Measurements from ENCODE around the gene ANKRD13D. TPM values are rescaled to one million over a fixed set of nuclear protein-coding genes. Genes with fewer than 3 reads are reported as not detected.

The ANKRD13D gene
- total RNA-seq, 4 donors from 2014 or later: 7.4 to 63.7 (median 22.5) TPM

DNA sequence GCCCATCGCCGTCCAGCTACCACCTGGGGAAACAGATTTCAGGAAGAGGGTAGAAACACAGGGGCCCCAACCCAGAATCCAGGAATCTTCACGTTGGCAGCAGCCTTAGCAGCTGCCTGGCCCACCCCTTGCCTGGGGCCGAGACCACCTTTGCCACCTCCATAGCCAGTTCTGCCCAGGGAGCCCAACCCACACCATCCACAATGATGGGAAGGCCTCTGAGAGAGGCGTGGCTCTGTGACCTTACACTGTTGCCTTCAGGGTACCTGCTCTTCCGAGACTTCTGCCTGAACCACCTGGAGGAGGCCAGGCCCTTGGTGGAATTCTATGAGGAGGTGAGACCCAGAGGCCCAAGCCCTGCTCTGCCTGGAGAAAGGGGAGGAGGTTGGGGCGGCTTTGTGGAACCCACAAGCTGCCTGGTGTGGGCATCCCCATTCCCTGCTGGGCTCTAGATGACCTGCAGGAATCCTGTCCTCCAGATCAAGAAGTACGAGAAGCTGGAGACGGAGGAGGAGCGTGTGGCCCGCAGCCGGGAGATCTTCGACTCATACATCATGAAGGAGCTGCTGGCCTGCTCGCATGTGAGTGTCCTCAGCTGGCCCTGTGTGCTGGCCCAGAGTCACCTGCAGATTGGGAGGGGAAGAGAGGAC, 10.0 kb upstream of the ANKRD13D start:
- intact Hi-C loops (cut with DNase I; ENCODE audit: low total_unique reads): no loop called here
- TF ChIP-seq, protein P1, sequence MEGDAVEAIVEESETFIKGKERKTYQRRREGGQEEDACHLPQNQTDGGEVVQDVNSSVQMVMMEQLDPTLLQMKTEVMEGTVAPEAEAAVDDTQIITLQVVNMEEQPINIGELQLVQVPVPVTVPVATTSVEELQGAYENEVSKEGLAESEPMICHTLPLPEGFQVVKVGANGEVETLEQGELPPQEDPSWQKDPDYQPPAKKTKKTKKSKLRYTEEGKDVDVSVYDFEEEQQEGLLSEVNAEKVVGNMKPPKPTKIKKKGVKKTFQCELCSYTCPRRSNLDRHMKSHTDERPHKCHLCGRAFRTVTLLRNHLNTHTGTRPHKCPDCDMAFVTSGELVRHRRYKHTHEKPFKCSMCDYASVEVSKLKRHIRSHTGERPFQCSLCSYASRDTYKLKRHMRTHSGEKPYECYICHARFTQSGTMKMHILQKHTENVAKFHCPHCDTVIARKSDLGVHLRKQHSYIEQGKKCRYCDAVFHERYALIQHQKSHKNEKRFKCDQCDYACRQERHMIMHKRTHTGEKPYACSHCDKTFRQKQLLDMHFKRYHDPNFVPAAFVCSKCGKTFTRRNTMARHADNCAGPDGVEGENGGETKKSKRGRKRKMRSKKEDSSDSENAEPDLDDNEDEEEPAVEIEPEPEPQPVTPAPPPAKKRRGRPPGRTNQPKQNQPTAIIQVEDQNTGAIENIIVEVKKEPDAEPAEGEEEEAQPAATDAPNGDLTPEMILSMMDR (IDR thresholded peaks at IDR 0.05): no peak
- no peak for TF ChIP-seq POLR2A (IDR thresholded peaks at IDR 0.05)
- no peaks in the 10 kb centered on the region for H3K36me3 ChIP-seq
- H3K4me1 ChIP-seq: peaks cover 0 to 31% of the 10 kb centered on the region in 2 donors
- H3K27me3 ChIP-seq: no peaks in the 10 kb centered on the region
- DNase-seq: no peak
- no peaks in the 10 kb centered on the region for H3K9me3 ChIP-seq
- peak overlapping the region in 1 of 2 donors; percentile 88 for H3K27ac ChIP-seq
- H3K4me3 ChIP-seq: no peak overlapping the region

DNA sequence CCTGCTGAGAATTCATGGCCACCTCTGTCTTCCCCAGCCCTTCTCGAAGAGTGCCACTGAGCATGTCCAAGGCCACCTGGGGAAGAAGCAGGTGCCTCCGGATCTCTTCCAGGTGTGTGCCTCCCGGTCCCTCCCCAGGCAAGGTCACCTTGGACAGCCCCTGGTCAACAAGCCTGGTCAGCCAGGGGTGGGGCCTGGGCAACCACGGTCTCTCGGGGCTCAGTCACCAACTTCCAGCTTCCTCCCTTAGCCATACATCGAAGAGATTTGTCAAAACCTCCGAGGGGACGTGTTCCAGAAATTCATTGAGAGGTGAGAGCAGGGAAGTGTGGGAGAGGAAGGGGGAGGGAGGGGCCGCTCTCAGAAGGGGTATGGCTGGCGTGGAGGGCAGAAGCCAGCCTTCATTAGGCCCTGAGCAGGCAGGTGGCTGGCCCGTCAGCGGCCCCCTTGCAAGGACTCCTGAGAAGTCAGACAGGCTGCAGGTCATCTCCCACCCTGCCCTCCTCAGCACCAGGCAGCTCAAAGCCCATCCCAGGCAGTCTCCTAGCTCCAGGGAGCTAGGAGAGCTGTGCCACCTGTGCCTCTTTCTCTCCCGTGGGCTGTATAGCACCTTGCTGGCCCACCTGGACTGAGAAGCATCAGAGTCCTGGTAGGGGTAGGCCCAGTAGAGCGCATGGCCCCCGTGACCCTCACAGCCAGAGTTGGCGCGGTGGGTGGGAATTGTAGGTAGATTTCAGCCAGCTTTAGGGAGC, 9.3 kb upstream of the ANKRD13D start:
- H3K27me3 ChIP-seq: no peaks in the 10 kb centered on the region
- intact Hi-C loops (cut with DNase I; ENCODE audit: low total_unique reads): no loop called here

DNA sequence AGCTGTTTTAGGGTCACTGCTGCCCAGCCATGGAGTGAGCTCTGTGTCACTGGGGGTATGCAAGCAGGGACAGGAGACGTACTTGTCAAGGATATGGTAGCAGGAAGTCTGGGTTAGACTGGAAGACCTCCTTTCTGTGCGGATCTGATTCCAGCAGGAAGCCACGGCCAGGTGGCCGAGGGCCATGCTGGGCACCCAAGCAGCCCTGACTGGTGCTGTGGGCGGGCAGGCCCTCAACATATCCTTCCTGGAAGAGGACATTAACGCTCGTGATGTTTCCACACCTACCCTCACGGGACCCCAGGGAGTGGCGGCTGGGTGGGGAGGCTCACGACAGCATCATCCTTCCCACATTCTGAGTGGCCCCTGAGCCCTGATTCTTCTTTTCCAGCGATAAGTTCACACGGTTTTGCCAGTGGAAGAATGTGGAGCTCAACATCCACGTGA, 8.7 kb upstream of the ANKRD13D start:
- Histone ChIP-seq H3K4me1 (peaks cover 0 to 20% of the 10 kb centered on the region in 2 donors), H3K27me3 (no peaks in the 10 kb centered on the region), H3K27ac (peak overlapping the region in 1 of 2 donors; percentile 13), H3K4me3 (no peak overlapping the region), H3K36me3 (no peaks in the 10 kb centered on the region), H3K9me3 (no peaks in the 10 kb centered on the region)
- intact Hi-C loops (cut with DNase I; ENCODE audit: low total_unique reads): no loop called here
- TF ChIP-seq, protein P1 (IDR thresholded peaks at IDR 0.05): no peak
- TF ChIP-seq POLR2A (IDR thresholded peaks at IDR 0.05): no peak
- DNase-seq: no peak

More for the DNA sequence above, 9.3 kb upstream of the ANKRD13D start:
- H3K4me1 ChIP-seq: peaks cover 0 to 25% of the 10 kb centered on the region in 2 donors
- no peaks in the 10 kb centered on the region for H3K36me3 ChIP-seq
- no peak for TF ChIP-seq POLR2A (IDR thresholded peaks at IDR 0.05)
- TF ChIP-seq, protein P1 (IDR thresholded peaks at IDR 0.05): no peak
- no peak overlapping the region for H3K4me3 ChIP-seq
- H3K9me3 ChIP-seq: no peaks in the 10 kb centered on the region
- peak overlapping the region in 1 of 2 donors; percentile 13 for H3K27ac ChIP-seq
- no peak for DNase-seq

DNA sequence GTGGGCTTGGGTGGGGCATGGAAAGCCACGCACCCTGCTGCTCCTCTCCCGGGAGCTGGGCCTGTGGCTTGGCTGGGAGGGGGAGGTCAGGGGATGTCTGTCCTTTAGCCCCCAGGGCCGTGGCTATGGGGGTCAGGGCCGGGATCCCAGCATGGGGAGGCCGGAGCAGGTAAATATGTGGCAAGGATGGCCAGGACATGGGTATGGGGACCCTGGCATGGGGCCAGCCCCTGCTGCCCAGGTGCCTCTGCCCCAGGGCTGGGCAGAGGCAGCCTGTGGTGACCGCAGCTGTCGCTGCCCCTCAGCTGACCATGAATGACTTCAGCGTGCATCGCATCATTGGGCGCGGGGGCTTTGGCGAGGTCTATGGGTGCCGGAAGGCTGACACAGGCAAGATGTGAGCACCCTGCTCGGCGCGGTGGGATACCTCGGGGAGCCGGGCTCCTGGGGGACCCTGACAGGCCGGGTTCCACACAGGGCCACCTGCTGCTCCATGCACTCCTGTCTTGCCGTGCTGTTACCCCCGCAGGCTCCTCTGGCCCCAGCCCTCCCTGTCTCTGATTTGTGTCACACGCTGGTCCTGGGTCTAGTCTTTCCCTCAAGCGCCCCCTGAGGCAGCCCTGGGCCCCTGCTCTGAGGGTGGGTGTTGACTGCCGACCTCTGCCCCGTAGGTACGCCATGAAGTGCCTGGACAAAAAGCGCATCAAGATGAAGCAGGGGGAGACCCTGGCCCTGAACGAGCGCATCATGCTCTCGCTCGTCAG, 8.1 kb upstream of the ANKRD13D start:
- Histone ChIP-seq H3K27me3 (no peaks in the 10 kb centered on the region), H3K4me3 (no peak overlapping the region), H3K9me3 (no peaks in the 10 kb centered on the region), H3K4me1 (peaks cover 0 to 14% of the 10 kb centered on the region in 2 donors), H3K36me3 (no peaks in the 10 kb centered on the region), H3K27ac (no peak overlapping the region)
- no peak for DNase-seq
- no peak for TF ChIP-seq POLR2A (IDR thresholded peaks at IDR 0.05)
- TF ChIP-seq, protein P1 (IDR thresholded peaks at IDR 0.05): no peak
- intact Hi-C loops (cut with DNase I; ENCODE audit: low total_unique reads): no loop called here
